HG02938 (cell line): ENCODE measurements around the gene ERVH48-1.
A peak's percentile ranks its signal among the peaks of the same experiment; 100 is the strongest.
"Not testable (repeated sequence)": the region's sequence is repeated elsewhere in the genome, so short reads cannot be mapped to it uniquely, and the experiment has no call there.

Experiments
- ATAC-seq: cut with Tn5 transposase; IDR thresholded peaks from one replicate; pipeline ENCODE4 v1.9.1; 2021; ENCODE audit warnings: mild to moderate bottlenecking, moderate library complexity; ENCODE audit not compliant: unreplicated experiment

The ERVH48-1 gene

DNA sequence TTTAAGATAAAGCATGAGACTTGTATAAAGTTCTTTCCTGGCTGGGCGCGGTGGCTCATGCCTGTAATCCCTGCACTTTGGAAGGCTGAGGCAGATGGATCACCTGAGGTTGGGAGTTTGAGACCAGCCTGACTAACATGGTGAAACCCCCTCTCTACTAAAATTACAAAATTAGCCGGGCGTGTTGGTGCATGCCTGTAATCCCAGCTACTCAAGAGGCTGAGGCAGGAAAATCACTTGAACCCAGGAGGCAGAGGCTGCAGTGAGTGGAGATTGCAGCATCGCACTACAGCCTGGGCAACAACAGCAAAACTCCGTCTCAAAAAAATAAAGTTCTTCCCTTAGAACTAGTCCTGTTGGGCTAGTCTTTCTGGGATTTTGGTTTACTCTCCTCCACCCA lies 13.5 kb downstream of the ERVH48-1 start:
- not testable (repeated sequence) for ATAC-seq

DNA sequence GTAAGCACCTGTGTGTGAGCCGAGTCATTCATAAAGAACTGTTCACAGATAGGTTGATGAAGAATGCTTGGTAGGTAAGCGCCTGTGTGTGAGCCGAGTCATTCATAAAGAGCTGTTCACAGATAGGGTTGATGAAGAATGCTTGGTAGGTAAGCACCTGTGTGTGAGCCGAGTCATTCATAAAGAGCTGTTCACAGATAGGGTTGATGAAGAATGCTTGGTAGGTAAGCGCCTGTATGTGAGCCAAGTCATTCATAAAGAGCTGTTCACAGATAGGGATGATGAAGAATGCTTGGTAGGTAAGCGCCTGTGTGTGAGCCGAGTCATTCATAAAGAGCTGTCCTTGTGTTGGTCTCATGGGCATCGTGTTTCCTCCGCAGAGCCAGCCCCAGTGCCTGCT lies 16.9 kb downstream of the ERVH48-1 start:
- ATAC-seq, result not testable (repeated sequence)

DNA sequence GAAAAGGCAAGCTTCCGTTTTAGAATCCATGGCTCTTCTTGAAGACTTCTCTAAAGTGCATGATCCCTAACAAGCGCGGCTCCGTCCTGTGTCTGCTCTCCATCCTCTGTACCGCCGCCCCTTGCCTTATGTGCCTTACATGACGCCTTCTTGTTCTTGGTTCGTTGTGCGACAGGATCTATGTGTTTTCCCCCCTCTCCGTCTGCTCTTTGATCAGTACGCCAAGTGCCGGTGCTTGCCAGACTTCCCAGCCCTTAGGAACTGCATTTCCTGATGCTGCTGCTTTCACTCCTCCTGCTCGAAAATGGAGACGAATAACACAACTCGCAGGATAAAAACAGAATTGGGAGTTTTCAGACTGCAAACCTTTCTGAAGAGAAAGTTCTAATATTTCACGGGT lies 19.2 kb downstream of the ERVH48-1 start:
- ATAC-seq, result no peak

DNA sequence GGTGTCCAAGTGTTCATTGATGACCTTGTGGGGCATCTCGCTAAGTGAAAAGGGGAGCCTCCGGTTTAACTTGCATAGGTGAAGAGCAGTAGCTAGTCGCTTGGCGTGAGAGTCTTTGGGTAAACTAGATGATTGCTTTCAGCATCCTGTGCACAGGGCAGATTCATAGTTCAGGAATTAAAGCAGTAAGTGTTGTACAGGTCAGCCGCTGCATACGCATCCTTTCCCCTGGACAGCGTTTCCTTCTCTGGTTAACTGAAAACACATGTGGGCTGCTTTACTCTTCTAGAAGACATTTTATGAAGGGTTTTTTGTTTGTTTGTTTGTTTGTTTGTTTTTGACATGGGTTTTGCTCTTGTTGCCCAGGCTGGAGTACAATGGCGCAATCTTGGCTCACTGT lies 20.2 kb downstream of the ERVH48-1 start:
- no peak for ATAC-seq

DNA sequence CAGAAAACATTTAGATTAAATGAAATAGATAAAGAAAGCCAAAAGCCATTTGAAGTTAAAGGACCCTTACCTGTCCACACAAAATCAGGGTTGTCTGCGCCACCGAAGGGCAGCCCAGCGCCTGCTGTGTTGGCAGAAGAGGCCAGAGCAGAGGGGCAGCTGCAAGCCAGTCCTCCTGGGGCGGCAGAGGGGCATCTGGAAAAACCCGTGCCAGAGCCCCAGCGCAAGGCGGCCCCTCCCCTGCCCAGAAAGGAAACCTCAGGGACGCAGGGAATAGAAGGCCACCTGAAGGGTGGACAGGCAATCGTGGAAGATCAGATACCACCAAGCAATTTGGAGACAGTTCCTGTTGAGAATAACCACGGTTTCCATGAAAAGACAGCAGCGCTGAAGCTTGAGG lies 21.6 kb downstream of the ERVH48-1 start:
- ATAC-seq, result no peak

DNA sequence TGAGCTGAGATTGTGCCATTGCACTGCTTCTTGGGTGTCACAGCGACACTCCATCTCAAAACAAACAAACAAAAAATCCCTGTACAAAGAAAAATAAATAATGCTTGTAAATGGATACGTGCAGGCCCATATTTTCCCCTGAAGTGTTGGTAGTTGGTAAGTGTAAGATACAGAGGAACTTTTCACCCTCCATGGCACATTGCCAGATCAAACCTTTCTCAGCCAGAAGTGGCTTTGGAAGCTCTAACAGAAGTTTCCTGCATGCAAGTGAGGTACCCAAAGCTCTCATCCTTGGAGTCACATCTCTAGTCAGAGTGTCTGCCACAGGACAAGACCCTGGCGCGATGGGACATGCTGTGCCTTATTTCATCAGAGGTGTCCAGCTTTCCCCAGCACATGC lies 25.0 kb downstream of the ERVH48-1 start:
- ATAC-seq, result no peak

DNA sequence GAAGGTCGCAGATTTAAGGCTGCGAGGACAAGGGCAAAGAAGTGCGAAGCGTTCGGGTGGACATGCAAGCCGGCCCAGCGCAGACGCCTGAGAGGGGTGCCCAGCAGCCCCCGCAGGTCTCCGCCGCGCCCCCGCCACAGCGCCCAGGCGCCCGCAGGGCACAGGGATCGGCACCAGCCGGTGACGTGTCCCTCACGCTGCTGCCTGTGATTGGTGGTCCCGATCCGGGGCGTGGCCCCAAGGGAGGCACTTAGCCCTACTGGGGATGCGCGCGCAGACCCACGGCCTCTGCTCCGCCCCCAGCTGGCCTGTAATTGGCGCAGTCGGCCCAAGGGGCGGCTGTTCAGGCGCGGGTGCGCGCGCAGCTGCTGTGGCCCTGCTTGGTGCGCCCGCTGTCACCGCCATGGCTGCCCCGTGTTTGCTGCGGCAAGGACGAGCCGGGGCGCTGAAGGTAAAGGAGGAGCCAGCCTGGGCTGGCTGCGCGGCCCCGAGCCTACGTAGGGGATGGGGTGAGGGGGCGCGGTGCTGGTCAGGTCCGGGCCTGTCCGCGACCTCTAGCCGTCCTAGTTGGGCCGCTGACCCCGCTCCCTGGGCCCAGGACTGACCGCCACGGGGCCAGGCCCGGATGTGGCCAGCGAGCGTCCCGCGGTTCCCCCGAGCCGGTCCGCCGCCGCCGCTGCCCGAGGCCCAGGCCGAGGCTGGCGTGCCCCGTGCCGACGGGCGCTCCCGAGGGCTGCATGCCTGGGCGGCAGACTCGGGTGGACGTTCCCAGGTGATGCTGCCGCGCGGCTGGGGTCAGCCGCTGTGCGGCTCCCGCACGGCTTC lies 32.3 kb downstream of the ERVH48-1 start, which contains the start of gene NDUFV3:
TSS of gene NDUFV3 (plus strand) at position 379 of the 825 bp plus-strand sequence. CDS start at position 404, 25 bp downstream.
- peak; percentile 86 for ATAC-seq

DNA sequence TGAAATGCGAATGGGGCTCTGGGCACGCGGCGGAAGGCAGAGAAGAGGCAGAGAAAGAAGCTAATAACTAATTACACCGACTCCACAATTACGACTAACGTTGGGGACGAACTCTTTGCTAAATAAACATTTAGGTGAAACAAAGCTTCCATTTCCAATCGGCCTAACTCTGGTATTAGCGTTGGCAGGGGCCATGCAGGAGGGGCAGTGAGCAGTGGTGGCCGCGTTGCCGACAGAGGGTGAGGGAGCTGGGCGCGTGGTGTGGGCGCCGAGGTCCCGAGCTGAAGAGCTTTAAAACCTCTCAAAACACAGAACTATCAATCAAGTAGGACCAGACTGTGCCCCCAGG lies 32.9 kb downstream of the ERVH48-1 start:
- ATAC-seq, result no peak

DNA sequence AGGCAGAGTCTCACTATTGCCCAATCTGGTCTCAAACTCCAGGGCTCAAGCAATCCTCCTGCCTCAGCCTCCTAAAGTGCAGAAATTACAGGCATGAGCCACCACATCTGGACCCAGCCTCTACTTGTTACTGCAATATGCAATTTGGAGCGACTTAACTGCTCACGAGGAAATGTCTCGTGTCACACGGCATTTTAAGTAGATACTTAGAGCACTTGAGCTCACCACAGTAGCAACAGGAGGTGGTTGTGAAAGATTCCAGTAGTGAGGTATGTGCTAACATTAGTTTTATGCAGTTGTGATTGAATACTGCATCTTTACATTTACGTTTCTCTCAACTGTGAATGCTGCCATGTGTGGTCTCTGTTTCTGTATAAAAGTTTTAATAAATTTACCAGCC lies 38.1 kb downstream of the ERVH48-1 start:
- no peak for ATAC-seq

DNA sequence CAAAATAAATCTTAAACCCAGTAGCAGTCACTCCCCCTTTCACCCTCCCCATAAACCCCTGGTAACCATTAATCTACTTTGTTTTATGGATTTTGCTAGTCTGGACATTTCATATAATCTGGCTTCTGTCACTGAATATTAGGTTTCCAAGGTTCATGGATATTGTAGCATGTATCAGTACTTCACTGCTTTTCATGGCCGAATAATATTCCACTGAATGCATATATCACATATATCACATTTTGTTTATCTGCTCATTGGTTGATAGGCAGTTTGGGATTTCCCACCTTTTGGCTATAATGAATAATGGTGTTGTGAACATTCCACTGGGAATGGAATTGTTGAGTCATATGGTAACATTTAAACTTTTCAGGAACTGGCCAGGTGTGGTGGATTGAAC lies 41.5 kb downstream of the ERVH48-1 start:
- no peak for ATAC-seq

DNA sequence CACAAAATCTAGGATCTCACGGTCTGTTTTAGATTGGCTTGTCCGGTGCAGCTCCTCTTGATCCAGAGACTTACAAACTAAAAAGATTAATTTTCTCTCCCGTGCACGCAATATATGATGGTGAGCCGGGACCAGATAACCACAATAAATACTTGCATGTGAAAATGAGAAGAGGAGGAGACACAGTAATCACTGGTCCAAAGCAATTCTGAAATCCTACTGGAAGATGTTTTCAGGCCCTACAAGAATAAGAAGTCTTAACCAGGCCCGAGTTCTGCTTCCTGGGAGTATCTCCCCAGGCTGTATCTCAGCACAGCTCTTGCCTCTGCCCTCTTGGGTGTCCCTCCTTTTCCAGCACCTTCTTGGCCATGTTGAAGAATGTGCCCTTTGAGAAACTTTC lies 45.1 kb downstream of the ERVH48-1 start:
- no peak for ATAC-seq

DNA sequence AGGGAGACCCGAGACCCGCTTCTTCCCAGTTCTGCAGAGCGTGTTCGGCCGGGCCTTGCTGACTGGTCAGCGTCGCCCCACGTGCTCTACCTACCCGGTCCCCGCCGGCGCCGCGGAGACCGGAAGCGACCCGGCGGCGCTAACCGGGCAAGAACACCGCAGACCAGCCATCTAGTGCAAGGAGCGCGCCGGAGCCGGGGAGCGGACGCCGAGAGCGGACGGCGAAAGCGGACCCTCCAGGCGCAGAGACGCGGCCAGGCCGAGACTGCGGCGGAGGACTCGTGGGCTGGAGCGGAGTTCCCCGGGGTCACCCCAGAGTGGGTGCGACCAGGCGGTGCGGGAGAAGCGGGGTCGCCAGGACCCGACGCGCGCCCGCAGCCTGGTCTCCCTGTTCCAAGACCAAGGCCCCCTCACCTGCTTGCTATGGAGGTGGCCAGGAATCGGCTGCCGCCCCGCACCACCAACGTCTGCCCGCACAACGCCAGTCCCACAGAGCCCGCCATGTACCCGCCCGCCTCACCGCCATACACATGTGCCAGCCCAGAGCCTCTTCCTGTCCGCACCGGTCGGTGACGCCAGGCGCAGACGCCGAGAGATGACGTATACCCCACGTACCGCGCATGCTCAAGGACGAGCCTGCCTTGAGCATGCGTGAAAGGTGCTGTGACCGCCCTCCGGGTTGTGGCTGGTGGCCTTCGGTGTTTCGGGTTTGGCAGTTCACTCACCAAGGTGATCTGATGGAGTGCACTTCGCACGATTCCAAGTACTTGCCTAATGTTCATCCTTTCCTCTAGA lies 46.2 kb downstream of the ERVH48-1 start, which contains the start of gene WDR4:
TSS of gene WDR4 (minus strand) at position 547 of the 795 bp plus-strand sequence. CDS start at position 503, 44 bp downstream.
- ATAC-seq, result peak; percentile 82

DNA sequence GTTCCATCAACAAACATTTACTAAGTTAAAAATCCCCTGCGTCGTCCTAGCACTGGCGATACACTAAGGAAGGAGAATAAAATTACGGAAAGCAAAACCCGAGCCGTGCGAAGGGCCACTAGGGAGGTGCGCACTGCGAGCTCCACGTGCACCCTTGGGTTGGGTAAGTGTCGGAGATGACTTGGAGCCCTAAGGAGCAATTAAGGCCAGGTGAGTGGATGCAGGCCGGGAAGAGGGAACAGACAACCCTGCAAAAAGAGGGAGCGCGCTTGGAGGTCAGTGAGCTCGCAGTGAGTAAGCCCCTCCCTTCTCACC lies 46.8 kb downstream of the ERVH48-1 start:
- ATAC-seq, result peak; percentile 22

DNA sequence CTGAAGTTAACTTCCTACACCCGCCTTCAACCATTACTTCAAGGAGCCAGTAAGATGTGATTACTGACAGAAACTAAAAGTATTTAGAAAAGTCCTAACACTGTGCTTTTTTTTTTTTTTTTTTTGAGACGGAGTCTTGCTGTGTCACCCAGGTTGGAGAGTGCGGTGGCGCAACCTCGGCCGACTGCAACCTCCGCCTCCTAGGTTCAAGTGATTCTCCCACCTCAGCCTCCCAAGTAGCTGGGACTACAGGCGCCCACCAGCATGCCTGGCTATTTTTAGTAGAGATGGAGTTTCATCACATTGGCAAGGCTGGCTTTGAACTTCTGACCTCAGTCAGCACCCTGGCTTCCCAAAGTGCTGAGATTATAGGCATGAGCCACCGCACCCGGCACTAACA lies 49.6 kb downstream of the ERVH48-1 start:
- ATAC-seq, result not testable (repeated sequence)

DNA sequence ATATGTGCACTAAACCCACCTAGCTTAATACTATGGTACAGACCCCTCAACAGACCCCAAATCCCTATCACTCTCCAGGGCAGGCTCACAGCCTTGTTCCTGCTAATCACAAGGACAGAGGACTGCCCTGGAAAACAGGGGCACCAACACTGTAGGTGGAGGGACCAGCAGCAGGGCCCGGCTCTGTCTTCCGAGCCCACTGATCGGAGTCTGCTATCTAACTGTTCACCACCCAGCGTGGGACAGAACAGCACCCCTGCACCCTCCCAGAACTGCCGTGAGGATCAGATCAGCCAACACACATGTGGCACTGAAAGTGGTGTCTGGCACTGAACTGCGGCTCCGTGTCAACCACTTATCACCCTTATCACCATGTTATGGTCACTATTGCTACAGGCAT lies 52.3 kb downstream of the ERVH48-1 start:
- no peak for ATAC-seq

DNA sequence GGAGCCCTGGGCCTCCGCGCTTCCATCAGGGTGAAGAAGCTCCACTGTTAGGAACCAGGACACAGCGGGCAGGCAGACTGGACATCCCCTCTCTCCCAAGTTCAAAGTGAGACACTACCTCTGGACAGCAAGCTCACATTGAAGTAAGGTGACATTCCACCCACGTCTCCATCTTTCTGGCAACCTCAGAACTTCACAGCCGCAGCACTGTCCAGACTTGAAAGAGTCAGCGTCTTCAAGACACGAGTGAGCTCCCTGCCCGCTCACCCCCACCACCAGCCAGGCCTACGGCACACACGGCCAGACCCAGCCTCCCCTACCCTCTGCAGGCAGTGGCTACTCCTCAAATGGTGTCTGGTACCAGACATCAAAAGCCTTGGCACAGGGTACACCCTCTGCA lies 57.2 kb downstream of the ERVH48-1 start:
- ATAC-seq, result no peak
